Activated CD8-positive, alpha-beta memory T cell treated with anti-CD3 and anti-CD28 coated beads for 36 hours (primary cell): ENCODE data around the gene GTF2A2. TPM values are rescaled to one million over a fixed set of nuclear protein-coding genes. Genes with fewer than 3 reads are reported as not detected.

Experiments
- CTCF ChIA-PET: fragments of 350-600 bp; sonication (Branson Sonifier 250); formaldehyde crosslinking; loops from one replicate; lab custom pipeline; 2021; ENCODE audit warnings: antibody characterized with exemption; lab: Charles Lee
- POLR2A ChIA-PET: fragments of 350-600 bp; sonication (Branson Sonifier 250); formaldehyde crosslinking; loops from one replicate; lab custom pipeline; 2021; ENCODE audit warnings: antibody characterized with exemption; lab: Charles Lee
- total RNA-seq, 2 experiments: library from RNA; stranded (reverse); gene quantifications; one replicate each; pipeline ENCODE4 v1.2.3, GENCODE V29; 2021

The GTF2A2 gene, protein sequence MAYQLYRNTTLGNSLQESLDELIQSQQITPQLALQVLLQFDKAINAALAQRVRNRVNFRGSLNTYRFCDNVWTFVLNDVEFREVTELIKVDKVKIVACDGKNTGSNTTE
- 100 to 1,000 TPM; 228 to 233 TPM for total RNA-seq

DNA sequence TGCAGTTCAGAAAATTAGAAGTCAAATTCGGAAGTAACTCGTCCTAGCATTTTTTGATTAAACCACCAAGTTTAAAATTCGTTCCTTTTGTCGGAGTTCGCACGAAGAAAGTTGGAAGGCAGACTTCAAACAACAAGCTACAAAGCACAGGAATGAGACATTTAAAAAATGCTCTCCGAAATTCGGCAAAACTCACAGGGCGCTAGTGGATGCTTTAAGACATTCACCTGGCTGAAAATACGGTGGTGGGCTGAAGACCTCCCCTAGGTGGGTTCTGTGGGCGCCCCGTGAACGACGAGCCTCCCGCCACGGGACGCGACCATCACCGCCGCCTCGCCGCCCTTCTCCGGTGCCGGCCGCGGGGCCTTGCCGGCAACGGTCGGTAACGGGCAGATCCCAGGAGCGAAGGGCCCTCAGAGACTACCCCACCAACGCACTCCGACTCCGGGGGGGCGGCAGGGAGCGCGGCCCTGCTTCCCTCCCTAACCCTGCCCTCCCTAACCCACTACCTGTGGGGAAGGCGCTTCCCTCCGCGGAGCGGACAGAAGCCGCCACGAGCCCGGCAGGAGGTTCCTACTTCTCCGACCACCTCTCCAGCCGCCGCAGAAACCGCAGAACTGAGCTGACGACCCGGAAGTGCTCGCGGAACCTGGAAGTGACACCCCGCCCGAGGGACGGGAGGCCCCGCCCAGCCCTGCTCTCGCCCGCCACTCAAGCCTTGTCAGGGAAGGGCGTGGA, at the start of gene GTF2A2:
TSS of gene GTF2A2 (minus strand) at position 619 of the 738 bp plus-strand sequence. CDS start 5,238 bp downstream, outside the sequence.
- ChIA-PET POLR2A (interaction anchor here (0.7 to 1.2 kb wide), 3 partner anchors 32 to 723 kb away, joined by 3 to 5 read pairs (median 4); partner anchors contain the start of gene BNIP2), CTCF (interaction anchor here (0.6 kb wide), 1 partner anchor 444 kb away, joined by 3 read pairs; no protein-coding TSS in a partner anchor)

DNA sequence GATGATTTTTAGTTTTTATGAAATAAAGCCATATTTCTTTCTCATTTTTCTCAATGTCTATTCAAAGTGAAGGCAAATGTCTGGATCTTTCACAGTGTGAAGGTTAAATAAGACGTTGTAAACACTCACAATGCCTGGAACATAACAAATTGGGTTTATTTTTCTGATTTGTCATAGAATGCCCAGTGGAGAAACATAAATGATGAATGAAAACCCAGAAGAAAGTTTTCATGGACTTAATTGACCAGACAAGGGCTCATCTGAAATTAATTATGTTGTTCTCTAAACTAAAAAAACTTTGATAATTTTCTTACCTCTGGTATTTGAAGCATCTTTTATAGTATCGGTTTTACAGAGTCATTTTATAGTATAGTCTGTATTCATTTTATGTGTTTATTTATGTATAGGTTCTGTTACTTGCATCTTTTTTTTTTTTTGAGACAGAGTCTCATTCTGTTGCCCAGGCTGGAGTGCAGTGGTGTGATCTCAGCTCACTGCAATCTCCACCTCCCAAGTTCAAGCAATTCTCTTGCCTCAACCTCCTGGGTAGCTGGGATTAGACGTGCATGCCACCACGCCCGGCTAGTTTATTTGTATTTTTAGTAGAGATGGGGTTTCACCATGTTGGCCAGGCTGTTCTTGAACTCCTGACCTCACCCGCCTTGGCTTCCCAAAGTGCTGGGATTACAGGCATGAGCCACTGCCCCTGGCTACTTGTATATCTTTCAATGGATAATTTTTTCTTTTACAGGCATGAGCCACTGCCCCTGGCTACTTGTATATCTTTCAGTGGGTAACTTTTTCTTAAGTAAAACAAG, 46.9 kb upstream of the GTF2A2 start:
- CTCF ChIA-PET: no interaction called here
- POLR2A ChIA-PET: no interaction called here

DNA sequence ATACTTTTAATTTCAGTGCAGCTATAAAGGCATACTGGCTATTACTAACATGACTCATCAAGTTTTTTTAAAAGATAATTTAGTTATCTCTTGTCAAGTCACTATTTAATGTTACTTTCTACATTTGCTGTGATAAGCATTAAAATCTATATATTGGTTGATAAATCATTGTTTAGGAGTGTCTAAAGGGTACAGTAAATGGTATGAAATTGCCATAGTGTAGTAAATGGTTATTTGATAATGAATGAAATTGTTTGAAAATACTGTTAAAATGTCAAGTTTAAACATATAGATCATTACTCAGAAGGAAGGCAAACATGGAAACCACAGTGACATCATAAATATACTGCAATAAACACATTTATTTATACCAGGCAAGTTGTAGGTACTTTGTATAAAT, 45.0 kb upstream of the GTF2A2 start:
- CTCF ChIA-PET: no interaction called here
- POLR2A ChIA-PET: no interaction called here

DNA sequence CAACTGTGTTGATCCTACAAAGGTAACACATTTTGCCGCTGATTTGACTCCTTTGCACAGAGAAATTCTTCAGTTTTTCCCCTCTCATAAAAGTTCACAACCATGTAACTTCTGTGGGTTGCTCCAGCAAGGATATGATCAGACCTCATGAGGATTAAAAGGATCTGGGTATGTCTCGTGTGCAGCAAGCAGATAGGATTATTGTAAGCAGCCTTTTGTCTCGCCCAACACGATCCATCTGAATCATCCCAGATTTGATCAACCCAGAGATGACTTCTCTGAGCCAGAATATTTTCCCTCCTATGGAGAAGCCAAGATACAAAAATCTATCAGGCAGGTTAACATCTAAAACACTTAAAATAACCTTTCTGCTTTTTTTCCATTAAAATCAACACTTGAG, 44.6 kb upstream of the GTF2A2 start:
- ChIA-PET CTCF (no interaction called here), POLR2A (no interaction called here)

DNA sequence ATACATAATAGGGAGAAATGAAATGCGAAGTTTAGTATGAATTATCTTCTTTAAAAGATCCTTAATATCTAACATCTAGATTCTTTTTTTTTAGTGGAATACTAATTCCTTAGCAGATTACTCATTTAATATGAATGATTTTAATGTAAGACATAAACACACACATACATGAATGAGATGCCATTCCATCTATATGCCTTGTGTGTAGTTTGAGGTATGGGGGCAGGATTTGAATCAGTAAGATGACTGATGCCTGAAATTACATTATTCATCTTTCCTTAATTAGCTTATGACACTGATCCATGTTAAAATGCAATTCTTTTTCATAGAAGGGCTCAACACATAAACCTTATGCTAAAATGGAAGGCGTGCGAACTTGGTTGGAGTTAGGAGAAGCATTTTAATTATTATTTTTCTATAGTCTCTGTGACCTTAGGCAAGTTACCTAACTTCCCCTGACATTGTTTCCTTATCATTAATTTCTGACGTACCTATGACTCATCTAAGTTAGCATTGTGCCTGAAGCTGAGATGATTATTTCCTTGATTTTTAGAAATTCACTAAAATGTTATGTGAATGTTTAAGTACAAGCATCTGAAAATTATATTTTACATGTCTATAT, 42.6 kb upstream of the GTF2A2 start:
- CTCF ChIA-PET: no interaction called here
- POLR2A ChIA-PET: no interaction called here

DNA sequence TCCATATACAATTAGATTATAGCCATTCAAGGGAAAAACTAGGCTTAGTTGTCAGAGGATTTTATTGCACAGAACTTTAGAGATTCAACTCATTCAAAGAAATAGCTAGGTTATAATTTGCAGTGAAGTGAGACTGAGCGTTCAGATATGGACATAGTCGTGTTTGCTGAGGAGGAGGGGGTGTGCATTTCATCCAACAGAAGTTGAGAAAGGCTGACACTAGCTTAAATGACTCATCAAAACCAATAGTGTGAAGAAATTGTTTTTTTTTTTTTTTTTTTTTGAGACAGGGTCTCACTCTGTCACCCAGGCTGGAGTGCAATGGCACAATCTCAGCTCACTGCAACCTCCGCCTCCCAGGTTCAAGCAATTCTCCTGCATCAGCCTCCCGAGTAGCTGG, 40.8 kb upstream of the GTF2A2 start:
- CTCF ChIA-PET: interaction anchor here (0.7 kb wide), 1 partner anchor 325 kb away, joined by 3 read pairs; no protein-coding TSS in a partner anchor
- POLR2A ChIA-PET: interaction anchor here (0.7 kb wide), 1 partner anchor 127 kb away, joined by 8 read pairs; no protein-coding TSS in a partner anchor

DNA sequence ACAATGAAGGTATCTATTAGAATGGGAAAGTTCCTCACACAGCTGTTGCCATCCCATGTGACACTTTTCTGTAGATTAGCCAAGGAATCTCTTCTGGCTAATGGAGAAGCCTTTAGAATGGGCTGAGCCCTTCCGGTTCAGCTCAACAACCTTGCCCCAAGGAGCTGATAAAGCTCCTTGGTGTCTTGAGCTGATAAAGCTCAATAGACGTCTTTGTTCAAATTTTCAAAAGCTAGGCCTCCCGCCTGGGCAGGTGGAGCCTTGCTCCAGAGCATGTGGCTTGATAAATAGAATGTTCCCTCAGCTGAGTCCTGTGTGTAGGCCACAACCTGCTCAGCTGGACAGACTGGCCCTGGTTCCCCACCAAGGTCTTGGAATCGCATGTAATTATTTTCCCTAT, 39.0 kb upstream of the GTF2A2 start:
- POLR2A ChIA-PET: no interaction called here
- CTCF ChIA-PET: interaction anchor here (0.7 kb wide), 2 partner anchors 29 to 746 kb away, joined by 4 to 5 read pairs; no protein-coding TSS in a partner anchor

DNA sequence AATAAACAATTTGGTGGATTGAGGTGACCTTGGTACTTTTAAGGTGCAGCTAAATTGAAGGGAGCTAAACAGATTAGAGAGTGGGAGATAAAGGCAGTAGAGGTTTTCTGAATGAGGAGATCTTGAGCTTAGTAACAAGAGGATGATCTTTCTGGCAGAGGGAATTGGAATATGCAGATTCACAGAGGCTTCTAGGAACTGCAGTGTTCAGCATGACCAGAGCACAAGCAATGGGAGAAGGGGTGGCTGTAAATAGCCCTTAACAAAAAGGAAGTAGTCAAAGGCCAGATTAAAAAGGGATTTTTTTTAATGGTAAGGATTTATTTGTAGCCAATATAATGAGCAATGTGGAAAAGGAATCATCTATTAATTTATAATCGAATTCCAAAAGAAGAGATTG, 37.5 kb upstream of the GTF2A2 start:
- CTCF ChIA-PET: interaction anchor here (0.5 kb wide), 1 partner anchor 22 kb away, joined by 3 read pairs; no protein-coding TSS in a partner anchor
- POLR2A ChIA-PET: no interaction called here

DNA sequence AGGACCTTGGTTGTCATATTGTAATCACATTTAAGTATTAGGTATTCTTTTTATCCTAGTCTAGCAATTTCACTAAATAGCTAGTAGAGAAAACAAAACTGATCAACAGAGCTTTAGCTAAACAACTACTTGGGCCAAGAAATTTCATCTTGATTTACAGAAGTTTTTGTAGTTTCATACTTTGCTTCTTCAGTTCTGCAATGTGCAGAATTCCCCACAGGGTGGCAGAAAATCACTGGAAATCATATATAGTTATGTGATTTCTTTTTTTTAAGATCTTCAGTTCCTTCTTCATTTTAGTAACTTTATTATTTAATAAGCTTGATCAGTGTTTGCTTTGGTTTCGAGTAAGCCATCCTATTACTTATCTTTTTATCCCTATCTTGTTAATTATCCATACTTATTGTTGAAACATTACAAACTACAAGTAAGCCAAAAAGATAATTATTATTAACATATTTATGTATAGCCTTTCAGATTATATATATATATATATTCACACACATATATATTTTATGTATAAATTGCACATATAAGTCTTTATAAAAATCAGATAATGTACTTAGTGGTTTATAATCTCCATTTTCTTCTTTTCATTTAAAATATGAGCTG, 34.0 kb upstream of the GTF2A2 start:
- CTCF ChIA-PET: interaction anchor here (0.5 to 1.4 kb wide), 6 partner anchors 19 to 647 kb away, joined by 3 to 4 read pairs (median 3); no protein-coding TSS in a partner anchor
- POLR2A ChIA-PET: interaction anchor here (1.5 kb wide), 1 partner anchor 34 kb away, joined by 4 read pairs; the partner anchor contains the start of gene GTF2A2

DNA sequence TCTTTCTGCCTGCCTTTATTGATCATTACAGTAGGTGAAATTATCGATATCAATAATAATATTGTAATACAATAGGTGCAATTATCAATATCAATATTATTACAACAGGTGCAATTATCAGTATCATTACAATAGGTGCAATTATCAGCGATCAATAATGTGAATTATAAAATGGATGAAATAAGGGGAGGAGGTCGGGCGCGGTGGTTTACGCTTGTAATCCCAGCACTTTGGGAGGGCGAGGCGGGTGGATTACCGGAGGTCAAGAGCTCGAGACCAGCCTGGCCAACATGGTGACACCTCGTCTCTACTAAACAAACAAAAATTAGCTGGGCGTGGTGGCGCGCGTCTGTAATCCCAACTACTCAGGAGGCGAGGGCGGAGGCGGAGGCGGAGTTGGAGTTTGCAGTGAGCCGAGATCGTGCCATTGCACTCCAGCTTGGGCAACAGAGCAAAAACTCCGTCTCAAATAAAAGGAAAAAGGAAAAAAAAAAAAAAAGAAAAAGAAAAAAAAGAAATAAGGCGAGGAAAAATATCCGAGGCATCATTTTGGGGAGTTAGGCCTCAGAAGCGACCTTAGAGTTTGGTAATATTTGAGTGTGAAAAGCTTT, 32.4 kb upstream of the GTF2A2 start:
- CTCF ChIA-PET: no interaction called here
- POLR2A ChIA-PET: interaction anchor here (0.5 to 0.7 kb wide), 2 partner anchors 732 to 1581 kb away, joined by 3 to 5 read pairs; no protein-coding TSS in a partner anchor

DNA sequence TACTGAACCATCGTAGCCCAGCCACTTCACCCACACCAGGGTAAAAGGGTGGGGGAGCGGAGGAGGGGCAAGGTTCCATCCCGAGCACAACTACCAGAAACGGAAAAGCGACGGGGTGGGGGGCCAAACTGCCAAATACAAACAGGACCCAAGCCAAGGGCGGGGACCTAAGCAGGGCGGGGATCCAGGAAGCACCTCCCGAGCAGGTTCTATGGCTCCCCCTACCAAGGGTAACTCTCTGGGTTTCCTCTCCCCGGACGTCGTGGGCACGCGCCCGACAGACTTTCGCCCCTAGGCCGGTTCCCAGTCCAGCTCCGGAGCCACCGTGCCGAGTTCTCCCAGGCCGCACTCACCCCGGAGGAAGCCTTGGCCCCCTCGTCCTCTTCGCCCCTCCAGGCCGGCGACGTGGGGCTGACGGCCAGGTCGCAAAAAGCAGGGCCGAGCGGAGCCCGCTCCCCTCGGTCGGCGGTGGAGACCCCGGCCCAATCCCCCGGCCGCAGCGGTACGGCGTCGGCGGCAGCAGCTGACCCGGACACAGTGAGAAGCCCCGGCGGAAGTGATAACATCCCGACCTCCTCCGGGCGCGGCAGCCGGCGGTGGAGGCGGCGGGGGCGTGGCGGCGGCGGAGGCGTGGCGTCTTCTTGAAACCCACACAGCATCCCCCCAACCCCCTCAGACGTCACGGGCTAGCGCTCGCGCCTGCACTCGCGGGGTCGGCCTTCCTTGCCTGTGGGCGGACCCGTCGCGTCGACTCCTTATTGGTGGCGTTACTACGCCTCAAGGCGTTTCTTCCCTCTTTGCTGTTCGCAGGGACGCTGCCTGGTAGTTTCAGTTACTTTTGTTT, 31.7 kb upstream of the GTF2A2 start, which contains the start of gene BNIP2:
TSS of gene BNIP2 (minus strand) at position 539 of the 844 bp plus-strand sequence. CDS start 6,863 bp downstream, outside the sequence.
- CTCF ChIA-PET: no interaction called here

DNA sequence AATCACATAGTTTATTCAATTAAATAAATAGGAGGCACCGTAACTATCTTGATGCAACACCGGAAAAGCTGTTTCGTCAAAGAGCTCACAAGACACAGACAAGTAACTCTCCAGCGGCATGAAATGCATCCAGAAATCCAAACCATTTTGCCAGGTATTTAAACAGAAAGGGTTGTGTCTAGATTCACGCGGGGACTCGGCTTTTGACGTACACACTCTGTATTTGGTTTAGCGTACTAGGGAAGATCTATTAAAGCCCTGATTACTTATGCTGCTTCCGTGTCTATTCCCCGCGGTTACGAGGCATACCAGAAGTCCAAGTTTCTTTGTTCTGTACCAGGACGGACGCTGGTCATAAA, 31.1 kb upstream of the GTF2A2 start:
- POLR2A ChIA-PET: interaction anchor here (0.6 to 1.0 kb wide), 2 partner anchors 17 to 31 kb away, joined by 4 to 5 read pairs; partner anchors contain the start of gene GTF2A2

More for the DNA sequence above, 31.7 kb upstream of the GTF2A2 start, which contains the start of gene BNIP2:
- POLR2A ChIA-PET: interaction anchor here (0.5 to 1.0 kb wide), 2 partner anchors 32 to 733 kb away, joined by 3 to 5 read pairs; partner anchors contain the start of gene GTF2A2

DNA sequence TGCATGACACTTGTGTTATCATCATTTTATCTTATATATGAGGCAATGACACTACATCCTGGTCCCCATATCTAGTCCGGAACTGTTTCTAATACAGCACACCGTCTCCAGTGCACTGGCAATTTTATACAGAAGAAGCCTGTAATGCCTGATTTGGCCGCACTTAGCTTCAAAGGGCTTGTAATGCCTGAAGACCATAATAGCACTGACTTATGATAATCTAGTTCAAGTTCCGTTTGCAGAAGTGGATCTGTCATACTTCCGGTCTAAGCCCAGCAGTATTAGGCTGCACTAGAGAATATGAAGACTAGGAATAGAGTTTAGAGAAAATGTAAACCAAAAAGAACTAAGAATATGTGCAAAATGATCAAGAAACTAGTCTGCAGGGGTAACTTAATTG, 30.5 kb upstream of the GTF2A2 start:
- POLR2A ChIA-PET: interaction anchor here (0.6 kb wide), 1 partner anchor 17 kb away, joined by 4 read pairs; no protein-coding TSS in a partner anchor

More for the DNA sequence above, 31.1 kb upstream of the GTF2A2 start:
- CTCF ChIA-PET: interaction anchor here (1.5 kb wide), 1 partner anchor 33 kb away, joined by 3 read pairs; no protein-coding TSS in a partner anchor

DNA sequence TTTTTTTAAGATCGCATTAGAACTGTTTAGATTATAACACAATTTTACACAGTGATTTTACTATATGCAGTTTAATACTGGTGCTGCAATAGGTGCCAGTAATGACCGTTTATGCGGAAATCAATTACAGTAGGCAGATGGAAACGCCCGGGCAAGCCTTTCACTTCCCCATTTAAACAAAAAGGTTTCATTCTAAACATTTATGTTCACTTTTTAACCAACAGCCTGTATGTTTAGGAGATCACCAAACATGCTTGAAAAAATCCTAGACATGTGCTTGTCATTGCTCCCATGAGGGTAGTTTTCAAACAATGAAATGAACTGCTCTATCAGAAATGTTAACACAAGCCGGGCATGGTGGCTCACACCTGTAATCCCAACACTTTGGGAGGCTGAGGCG, 29.1 kb upstream of the GTF2A2 start:
- CTCF ChIA-PET: no interaction called here

More for the DNA sequence above, 30.5 kb upstream of the GTF2A2 start:
- CTCF ChIA-PET: interaction anchor here (1.5 kb wide), 1 partner anchor 33 kb away, joined by 3 read pairs; no protein-coding TSS in a partner anchor

DNA sequence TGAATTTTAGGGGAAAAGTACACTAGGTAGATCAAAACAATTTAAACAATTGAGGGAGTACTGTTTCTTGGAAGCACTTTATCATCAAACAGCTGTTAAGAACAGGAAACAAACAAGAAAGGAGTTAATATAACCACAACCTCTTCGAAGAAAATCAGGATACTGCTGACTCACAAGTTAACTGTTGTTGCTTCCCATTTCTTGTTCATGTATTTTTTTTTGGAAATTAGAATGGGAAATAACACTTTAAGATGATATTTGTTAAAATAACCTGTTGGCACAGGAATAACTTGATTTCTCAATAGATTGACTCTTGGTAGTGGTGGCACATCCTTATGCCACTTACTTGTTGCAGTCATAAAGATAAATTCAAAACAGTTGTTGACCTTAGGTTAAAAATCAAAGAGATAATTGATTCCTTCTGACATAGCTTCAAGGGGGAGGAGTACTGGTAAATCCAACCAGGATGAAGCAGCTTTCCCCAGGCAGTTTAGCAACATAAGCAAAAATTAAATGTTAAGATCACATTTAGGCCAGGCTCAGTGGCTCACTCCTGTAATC, 28.5 kb upstream of the GTF2A2 start:
- ChIA-PET CTCF (interaction anchor here (1.3 kb wide), 1 partner anchor 157 kb away, joined by 3 read pairs; no protein-coding TSS in a partner anchor), POLR2A (no interaction called here)

More for the DNA sequence above, 29.1 kb upstream of the GTF2A2 start:
- POLR2A ChIA-PET: no interaction called here

DNA sequence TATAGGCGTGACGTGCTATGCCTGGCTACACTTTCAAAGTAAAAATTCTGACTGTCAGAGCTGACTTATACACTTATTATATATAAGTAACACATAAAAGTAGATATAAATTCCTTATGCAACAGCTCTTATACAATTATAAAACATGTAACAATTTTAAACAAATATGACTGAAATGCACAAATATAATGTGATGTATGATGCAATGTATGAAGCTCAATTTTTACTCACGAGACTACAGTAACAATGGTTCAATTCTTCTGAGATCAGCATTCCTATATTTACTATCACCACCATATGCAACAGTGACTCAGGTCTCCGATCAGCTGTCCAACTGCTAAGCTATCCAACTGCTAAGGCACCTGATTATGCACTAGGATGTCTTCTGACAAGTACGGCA, 23.6 kb upstream of the GTF2A2 start:
- POLR2A ChIA-PET: interaction anchor here (0.6 kb wide), 1 partner anchor 432 kb away, joined by 9 read pairs; no protein-coding TSS in a partner anchor

More for the DNA sequence above, 23.6 kb upstream of the GTF2A2 start:
- CTCF ChIA-PET: no interaction called here
